ENCODE results near the gene COPE. TPM values are rescaled to one million over a fixed set of nuclear protein-coding genes. Genes with fewer than 3 reads are reported as not detected.
"Not testable (repeated sequence)": the region's sequence is repeated elsewhere in the genome, so short reads cannot be mapped to it uniquely, and the experiment has no call there.

COPE gene
- total RNA-seq, 1 donor from 2014 or later: 231 TPM

DNA sequence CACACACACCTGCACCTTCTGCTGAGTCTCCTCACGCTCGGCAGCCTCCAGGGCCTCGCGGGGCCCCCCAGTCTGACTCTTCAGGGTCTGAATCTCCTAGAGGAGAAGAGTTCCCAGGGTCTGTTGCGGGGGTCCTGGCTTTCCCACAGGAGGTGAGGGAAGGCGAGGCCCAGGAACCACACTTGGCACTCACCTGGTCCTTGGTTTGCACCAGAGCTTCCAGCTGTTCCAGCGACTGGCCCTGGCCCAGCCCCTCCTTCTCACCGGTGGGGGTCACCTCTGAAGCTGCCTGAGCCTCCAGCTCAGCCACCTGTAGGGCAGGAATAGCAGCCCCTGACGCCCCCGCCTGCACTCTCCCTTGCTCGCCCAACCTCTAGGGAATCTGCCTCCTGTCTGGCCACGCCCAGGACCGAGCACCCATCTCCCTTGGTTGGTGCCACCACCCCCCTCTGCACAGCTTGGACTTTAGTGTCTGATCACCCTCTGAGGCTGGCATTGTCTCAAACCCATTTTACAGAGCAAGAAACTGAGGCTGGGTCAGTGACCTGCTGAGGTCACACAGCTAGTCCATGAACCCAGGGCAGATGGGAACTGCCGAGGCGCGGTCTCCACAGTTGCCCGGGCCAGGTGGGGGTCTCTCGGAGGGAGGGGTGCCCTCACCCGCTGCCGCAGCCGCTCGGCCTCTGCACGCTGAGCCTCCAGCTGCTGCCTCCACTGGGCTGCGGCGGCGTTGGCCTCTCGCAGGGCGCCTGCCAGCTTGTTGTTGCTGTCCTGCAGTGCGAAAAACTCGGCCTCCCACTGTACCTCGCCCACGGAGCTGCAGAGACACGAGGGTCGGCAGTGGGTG lies 12.4 kb upstream of the COPE start:
- Mint-ChIP-seq H3K4me1 (peaks cover 5% of the 10 kb centered on the region), H3K4me3 (no peak overlapping the region), H3K27me3 (peaks cover 13% of the 10 kb centered on the region), H3K36me3 (ENCODE audit: low read depth) (peaks cover 5% of the 10 kb centered on the region), H3K9me3 (no peaks in the 10 kb centered on the region), H3K27ac (no peak overlapping the region)
- no peak for DNase-seq
- intact Hi-C loops (cut with micrococcal nuclease): loop anchor here (1.0 kb wide), 2 partner anchors 12 to 295 kb away; partner anchors contain the start of genes COPE and DDX49

DNA sequence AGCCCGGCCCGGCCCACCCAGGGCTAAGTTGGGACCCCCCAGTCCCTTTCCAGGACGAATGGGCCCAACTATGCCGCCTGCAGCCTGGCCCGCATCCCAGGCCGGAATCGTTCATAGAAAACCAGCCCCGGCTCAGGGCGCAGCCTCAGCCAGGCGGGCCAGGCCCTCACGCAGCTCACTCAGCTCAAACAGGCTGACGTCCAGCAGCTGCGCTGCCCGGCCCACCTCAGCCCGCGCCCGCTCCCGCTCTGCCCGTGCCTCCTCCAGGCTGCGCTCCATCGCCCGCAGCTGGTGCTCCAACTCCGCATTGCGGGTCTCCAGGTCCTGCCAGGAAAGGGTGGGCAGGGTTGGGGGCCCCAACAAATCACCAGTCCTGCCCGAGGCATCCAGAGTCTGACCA lies 10.1 kb upstream of the COPE start:
- H3K27ac Mint-ChIP-seq: no peak overlapping the region
- peaks cover 12% of the 10 kb centered on the region for H3K27me3 Mint-ChIP-seq
- H3K36me3 Mint-ChIP-seq (ENCODE audit: low read depth): peaks cover 18% of the 10 kb centered on the region
- DNase-seq: no peak
- intact Hi-C loops (cut with micrococcal nuclease): no loop called here
- H3K9me3 Mint-ChIP-seq: no peaks in the 10 kb centered on the region
- H3K4me1 Mint-ChIP-seq: peaks cover 5% of the 10 kb centered on the region
- no peak overlapping the region for H3K4me3 Mint-ChIP-seq

DNA sequence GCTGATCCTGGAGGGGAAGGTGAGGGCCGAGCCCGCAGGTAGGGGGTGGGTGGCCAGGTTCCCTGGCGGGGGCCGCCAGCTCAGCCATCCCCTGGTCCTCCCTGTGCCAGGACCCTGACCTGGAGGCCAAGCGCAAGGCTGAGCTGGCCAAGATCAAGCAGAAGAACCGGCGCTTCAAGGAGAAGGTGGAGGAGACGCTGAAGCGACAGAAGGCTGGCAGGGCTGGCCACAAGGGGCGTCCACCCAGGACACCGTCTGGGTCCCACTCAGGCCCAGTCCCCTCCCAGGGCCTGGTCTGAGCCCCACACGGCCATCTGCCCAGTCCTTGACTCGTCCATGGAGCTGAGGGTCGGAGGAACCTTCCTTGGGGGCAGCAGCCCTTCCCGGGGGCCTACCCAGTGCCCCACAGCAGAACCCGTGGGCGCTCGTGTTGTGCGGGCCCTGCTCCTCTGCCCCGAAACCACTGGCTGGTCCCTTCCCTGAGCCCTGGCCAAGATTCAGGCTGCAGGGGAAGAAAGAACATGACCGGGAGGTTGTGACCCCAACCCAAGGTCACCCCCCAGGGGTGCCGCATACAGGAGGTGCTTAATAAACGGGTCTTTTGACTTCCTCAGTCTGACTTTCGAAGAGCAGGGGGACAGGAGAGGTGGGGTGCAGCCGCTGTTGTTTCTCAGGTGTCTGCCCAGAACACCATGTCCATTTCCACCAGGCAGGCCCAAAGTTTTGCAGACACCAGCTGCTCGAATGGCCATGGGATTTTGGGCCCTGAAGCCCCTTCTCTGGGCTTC lies 9.0 kb upstream of the COPE start:
- no peaks in the 10 kb centered on the region for H3K9me3 Mint-ChIP-seq
- H3K36me3 Mint-ChIP-seq (ENCODE audit: low read depth): peaks cover 28% of the 10 kb centered on the region
- H3K27me3 Mint-ChIP-seq: peaks cover 2% of the 10 kb centered on the region
- no peak overlapping the region for H3K27ac Mint-ChIP-seq
- intact Hi-C loops (cut with micrococcal nuclease): no loop called here
- H3K4me3 Mint-ChIP-seq: no peak overlapping the region
- DNase-seq: no peak
- peaks cover 5% of the 10 kb centered on the region for H3K4me1 Mint-ChIP-seq

DNA sequence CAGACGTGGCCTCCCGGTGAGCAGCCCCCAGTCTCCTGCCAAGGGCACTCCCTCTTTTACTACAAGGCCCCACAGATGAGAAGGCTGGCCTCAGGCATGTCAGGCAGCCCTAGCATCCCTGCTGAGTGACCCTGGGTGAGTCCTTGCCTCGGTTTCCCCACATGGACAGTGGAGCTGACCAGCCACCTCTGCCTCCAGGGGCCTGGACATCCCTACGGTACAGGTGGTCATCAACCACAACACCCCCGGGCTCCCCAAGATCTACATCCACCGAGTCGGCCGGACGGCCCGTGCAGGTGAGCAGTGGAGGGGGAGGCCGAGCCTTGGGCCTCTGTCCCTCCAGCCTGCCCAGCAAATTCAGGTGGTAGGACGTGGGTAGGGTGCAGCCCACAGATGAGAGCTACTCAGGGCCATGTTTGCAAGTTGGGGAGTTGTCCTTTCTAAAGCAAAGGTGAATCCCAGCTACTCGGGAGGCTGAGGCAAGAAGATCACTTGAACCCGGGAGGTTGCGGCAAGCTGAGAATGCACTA lies 5.6 kb upstream of the COPE start:
- H3K27ac Mint-ChIP-seq: no peak overlapping the region
- DNase-seq: no peak
- intact Hi-C loops (cut with micrococcal nuclease): no loop called here

DNA sequence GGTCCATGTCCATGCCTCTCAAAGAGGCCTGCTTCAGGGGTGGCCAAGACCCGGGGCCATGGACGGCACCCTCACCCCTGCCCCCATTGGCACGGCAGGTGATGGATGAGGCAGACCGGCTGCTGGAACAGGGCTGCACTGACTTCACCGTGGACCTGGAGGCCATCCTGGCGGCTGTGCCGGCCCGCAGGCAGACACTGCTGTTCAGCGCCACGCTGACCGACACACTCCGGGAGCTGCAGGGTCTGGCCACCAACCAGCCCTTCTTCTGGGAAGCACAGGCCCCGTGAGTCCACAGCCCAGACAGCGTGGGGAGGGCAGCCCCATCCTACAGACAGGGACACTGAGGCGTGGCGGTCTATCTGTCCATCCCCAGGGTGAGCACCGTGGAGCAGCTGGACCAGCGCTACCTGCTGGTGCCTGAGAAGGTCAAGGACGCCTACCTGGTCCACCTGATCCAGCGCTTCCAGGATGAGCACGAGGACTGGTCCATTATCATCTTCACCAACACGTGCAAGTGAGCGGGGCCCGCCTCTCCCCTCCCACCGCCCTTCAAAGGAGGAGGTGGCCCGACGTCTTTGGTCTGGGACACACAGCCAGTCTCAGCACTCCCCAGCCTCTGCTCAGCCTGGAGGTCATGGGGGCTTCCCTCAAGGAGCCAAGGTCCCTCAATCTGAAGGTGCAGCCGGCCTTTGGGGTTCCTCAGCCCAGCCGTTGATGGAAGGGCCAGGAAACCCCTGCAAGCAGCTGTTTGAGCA lies 3.2 kb upstream of the COPE start:
- intact Hi-C loops (cut with micrococcal nuclease): no loop called here
- H3K27me3 Mint-ChIP-seq: no peaks in the 10 kb centered on the region
- H3K36me3 Mint-ChIP-seq (ENCODE audit: low read depth): peaks cover 57% of the 10 kb centered on the region
- peaks cover 20% of the 10 kb centered on the region for H3K4me1 Mint-ChIP-seq
- no peak overlapping the region for H3K27ac Mint-ChIP-seq
- no peak for DNase-seq
- no peak overlapping the region for H3K4me3 Mint-ChIP-seq
- H3K9me3 Mint-ChIP-seq: no peaks in the 10 kb centered on the region

More for the DNA sequence above, 5.6 kb upstream of the COPE start:
- Mint-ChIP-seq H3K4me3 (no peak overlapping the region), H3K27me3 (no peaks in the 10 kb centered on the region), H3K36me3 (ENCODE audit: low read depth) (peaks cover 49% of the 10 kb centered on the region), H3K9me3 (no peaks in the 10 kb centered on the region), H3K4me1 (peaks cover 8% of the 10 kb centered on the region)

DNA sequence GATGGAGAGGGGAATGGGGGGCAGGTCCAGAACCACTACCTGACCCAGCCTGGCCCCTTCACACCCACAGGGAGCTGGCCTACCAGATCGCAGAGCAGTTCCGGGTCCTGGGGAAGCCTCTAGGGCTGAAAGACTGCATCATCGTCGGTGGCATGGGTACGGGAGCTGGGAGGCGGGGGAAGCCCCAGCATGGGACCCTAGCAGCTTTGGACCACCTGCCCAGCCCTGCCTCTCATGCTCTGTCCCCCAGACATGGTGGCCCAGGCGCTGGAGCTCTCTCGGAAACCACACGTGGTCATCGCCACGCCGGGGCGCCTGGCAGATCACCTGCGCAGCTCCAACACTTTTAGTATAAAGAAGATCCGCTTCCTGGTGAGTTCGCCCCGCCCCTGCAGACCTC lies 2.4 kb upstream of the COPE start:
- no peak for DNase-seq
- Mint-ChIP-seq H3K9me3 (no peaks in the 10 kb centered on the region), H3K36me3 (ENCODE audit: low read depth) (peaks cover 57% of the 10 kb centered on the region), H3K27ac (no peak overlapping the region), H3K4me3 (peak overlapping the region; percentile 96), H3K4me1 (peaks cover 24% of the 10 kb centered on the region), H3K27me3 (no peaks in the 10 kb centered on the region)
- intact Hi-C loops (cut with micrococcal nuclease): no loop called here

DNA sequence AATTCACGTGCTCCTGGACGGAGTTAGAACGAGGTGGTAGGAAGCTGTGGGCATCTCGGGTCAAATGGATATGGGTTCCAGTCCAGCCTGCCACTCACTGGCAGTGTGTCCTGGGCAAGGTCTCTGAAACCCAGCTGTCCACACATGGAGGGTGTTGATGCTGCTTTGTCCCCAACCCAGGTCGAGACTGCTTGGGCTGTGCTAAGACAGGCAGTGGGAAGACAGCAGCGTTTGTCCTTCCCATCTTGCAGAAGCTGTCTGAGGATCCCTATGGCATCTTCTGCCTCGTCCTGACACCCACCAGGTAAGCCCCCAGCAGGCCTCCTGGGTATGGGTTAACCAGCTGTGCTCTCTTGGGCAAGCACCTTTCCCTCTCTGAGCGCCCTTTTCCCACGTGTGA lies 1.2 kb upstream of the COPE start:
- intact Hi-C loops (cut with micrococcal nuclease): no loop called here
- Mint-ChIP-seq H3K27ac (peak overlapping the region; percentile 92), H3K36me3 (ENCODE audit: low read depth) (peaks cover 54% of the 10 kb centered on the region), H3K27me3 (no peaks in the 10 kb centered on the region), H3K4me3 (peak overlapping the region; percentile 96), H3K4me1 (peaks cover 29% of the 10 kb centered on the region), H3K9me3 (no peaks in the 10 kb centered on the region)
- no peak for DNase-seq

DNA sequence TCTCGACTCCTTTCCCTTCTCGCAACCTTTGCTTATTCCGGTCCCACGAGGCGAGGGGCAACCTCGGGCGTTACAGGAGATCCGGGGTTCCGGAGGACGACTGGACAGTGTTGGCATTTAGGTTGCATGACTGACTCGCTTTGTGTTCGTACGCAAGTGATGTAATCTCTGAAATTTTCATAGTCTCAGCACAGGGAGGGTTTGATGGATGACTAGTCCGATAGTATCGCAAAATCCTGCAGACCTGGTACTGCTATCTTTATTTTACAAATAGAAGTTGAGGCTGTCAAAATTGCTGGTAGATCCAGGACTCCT lies 670 bp upstream of the COPE start:
- Mint-ChIP-seq H3K4me3 (peak overlapping the region; percentile 96), H3K27me3 (no peaks in the 10 kb centered on the region), H3K9me3 (no peaks in the 10 kb centered on the region), H3K4me1 (peaks cover 29% of the 10 kb centered on the region), H3K36me3 (ENCODE audit: low read depth) (peaks cover 57% of the 10 kb centered on the region), H3K27ac (peak overlapping the region; percentile 92)
- no peak for DNase-seq
- intact Hi-C loops (cut with micrococcal nuclease): loop anchor here (1.0 to 5.0 kb wide), 8 partner anchors 12 to 376 kb away; partner anchors contain the start of genes BORCS8, KXD1, RFXANK and UBA52

DNA sequence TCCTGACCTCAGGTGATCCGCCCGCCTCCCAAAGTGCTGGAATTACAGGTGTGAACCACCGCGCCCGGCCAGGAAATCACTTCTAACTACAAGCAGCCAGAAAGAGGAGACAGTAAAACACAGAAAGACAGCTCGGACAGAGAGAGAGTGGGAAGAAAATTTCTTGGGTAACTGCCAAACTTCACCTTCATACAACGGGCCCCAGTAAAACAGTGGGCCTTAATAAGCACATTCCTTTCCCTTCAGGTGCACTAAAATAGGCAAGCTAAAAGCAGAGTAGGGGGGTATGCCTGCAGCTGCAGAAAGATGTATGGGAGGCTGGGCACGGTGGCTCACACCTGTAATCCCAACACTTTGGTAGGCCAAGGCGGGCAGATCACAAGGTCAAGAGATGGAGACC lies 1.6 kb downstream of the COPE start:
- DNase-seq, H3K27me3 Mint-ChIP-seq, H3K9me3 Mint-ChIP-seq: not testable (repeated sequence)
- H3K36me3 Mint-ChIP-seq (ENCODE audit: low read depth): peaks cover 50% of the 10 kb centered on the region
- peaks cover 33% of the 10 kb centered on the region for H3K4me1 Mint-ChIP-seq
- H3K4me3 Mint-ChIP-seq: peak overlapping the region; percentile 96
- H3K27ac Mint-ChIP-seq: peak overlapping the region; percentile 37
- intact Hi-C loops (cut with micrococcal nuclease): loop anchor here (5.0 kb wide), 1 partner anchor 360 kb away; the partner anchor contains the start of gene KXD1

DNA sequence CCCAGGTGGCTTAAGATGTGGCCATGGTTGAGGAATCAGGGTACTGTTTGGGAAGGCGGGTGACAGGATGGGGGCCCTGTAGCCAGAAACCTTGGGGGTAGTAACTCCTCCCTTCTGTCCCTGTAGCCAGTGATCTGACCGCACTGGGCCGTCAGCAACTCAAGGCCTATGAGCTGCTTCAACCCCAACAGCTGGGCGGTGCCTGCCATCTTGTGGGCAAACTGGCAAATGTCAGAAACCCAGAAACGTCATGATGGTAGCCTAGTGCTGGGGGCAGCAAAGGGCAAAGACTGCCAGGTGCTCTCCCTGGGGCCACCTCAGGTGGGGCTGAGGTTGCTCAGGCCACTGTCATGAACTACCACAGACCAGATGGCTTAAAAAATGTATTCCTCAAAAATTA lies 3.5 kb downstream of the COPE start:
- DNase-seq: peak; percentile 74
- Mint-ChIP-seq H3K36me3 (ENCODE audit: low read depth) (peaks cover 41% of the 10 kb centered on the region), H3K4me3 (no peak overlapping the region), H3K9me3 (no peaks in the 10 kb centered on the region), H3K27ac (peak overlapping the region; percentile 34), H3K4me1 (peaks cover 28% of the 10 kb centered on the region), H3K27me3 (no peaks in the 10 kb centered on the region)
- intact Hi-C loops (cut with micrococcal nuclease): loop anchor here (5.0 kb wide), 1 partner anchor 358 kb away; the partner anchor contains the start of gene KXD1

DNA sequence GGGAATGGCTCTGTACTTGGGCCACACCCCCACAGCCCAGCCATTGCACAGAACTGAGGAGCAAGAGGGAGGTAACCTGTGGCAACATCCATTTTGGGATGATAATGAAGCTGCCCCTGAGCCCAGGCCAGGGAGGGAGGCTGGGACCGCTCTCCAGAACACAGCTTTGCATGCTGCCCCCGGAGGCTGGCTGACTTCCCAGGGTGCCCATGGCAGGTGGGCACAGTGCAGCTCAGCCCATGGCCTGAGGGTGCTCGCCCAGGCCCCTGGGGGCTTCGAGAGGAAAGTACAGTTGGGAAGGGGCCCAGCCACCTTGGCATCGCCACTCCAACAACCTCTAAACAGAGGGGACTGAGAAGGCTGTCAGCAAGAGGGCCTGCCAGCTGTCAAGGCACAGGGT lies 5.7 kb downstream of the COPE start:
- Mint-ChIP-seq H3K9me3 (no peaks in the 10 kb centered on the region), H3K27ac (no peak overlapping the region), H3K27me3 (no peaks in the 10 kb centered on the region), H3K4me3 (no peak overlapping the region), H3K36me3 (ENCODE audit: low read depth) (peaks cover 37% of the 10 kb centered on the region), H3K4me1 (peaks cover 20% of the 10 kb centered on the region)
- DNase-seq: no peak
- intact Hi-C loops (cut with micrococcal nuclease): no loop called here

DNA sequence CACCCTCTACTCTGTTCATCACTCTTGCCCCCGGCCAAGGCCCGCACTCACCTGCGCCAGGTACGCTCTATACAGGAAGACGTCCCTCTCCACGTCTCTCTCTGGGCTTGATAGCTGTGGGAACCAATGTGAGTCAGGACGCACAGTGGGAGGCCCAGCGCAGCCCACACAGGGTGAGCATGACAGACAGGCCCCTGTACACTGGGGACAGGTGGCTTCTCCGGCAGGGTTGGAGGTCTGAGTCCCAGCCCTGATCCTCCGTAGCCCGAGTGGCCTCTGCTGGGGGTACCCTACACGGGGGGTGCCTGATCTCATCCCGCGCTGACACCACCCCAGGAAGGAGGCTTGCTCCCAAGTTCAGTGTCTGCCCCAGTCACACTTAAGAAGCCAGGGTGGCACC lies 6.3 kb downstream of the COPE start:
- H3K27ac Mint-ChIP-seq: no peak overlapping the region
- no peak for DNase-seq
- H3K36me3 Mint-ChIP-seq (ENCODE audit: low read depth): peaks cover 37% of the 10 kb centered on the region
- H3K4me1 Mint-ChIP-seq: peaks cover 17% of the 10 kb centered on the region
- H3K4me3 Mint-ChIP-seq: no peak overlapping the region
- no peaks in the 10 kb centered on the region for H3K9me3 Mint-ChIP-seq
- H3K27me3 Mint-ChIP-seq: no peaks in the 10 kb centered on the region
- intact Hi-C loops (cut with micrococcal nuclease): no loop called here

DNA sequence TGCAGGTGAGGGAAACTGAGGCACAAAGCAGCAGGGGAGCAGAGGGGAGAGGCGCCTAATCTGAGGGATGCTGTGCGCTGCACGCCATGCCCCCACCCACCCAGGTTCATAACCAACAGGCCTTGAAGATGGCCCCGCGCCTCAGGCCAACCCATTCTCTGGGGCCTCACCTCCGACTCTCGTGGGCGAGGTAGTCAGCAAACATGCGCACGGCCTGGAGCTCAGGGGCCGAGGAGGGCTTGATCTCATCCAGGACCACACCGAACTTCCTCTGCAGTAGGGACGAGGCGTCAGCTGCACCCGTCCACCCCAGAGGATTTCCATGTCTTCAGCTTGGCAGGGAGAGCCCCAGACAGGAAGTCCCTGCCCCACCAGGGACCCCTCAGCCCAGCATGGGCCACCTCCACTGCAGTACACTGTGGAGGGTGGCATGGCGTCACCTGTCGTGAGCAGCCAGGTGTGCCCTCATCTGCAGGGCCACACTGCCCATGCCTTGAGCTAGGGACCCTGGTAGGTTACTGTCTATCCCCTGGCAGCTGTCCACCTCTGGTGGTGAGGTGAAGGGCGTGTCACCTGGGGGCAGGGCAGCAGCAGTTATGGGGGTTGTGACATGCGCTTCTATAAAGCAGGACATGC lies 8.3 kb downstream of the COPE start:
- Mint-ChIP-seq H3K4me3 (no peak overlapping the region), H3K36me3 (ENCODE audit: low read depth) (peaks cover 33% of the 10 kb centered on the region), H3K27me3 (no peaks in the 10 kb centered on the region), H3K27ac (no peak overlapping the region), H3K9me3 (no peaks in the 10 kb centered on the region), H3K4me1 (peaks cover 8% of the 10 kb centered on the region)
- intact Hi-C loops (cut with micrococcal nuclease): no loop called here
- no peak for DNase-seq
